ENCODE measurements around the gene F2R. TPM values are rescaled to one million over a fixed set of nuclear protein-coding genes. Genes with fewer than 3 reads are reported as not detected.

Gene F2R
- total and polyA plus RNA-seq, 10 of the 15 experiments (the other 5 are each of a cell fraction or from before 2014, with no cell fraction given) = 1.8 to 75.4 (median 8.0) TPM

DNA sequence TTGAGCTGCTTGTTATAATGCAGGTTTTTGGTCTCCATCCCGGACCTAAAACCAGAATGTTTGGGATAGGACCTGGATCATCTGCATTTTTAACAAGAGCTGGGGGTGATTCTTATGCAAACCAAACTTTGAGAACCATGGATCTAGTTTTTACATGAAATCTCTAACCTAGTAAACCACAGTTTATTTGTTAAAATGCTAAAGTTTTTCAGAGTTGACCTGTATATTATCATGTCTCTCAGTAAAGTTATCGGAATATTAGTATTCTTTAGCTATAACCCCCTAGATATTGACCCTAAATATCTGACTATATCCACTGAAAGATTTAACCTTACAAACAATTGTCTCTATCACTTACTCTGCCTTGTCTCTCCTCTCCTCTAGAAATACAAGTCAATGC is 28.7 kb downstream of the F2R start:
- H4K20me1 ChIP-seq (ENCODE audit: control insufficient read depth, insufficient read depth) = no peaks in the 10 kb centered on the region
- H3K9ac ChIP-seq (ENCODE audit: control insufficient read depth, insufficient read depth, low read length) = no peak overlapping the region
- ChIA-PET CTCF (interaction anchor here (0.9 to 9.3 kb wide), 7 partner anchors 8 to 53 kb away, joined by 3 to 80 read pairs (median 5); no protein-coding TSS in a partner anchor), RAD21 (ENCODE audit: unreplicated experiment) (interaction anchor here (1.1 to 2.2 kb wide), 5 partner anchors 12 to 30 kb away, joined by 3 to 16 read pairs (median 6); no protein-coding TSS in a partner anchor), POLR2A (interaction anchor here (0.5 kb wide), 1 partner anchor 30 kb away, joined by 4 read pairs; no protein-coding TSS in a partner anchor), SMC1A (ENCODE audit: uncharacterized antibody, unreplicated experiment) (interaction anchor here (0.8 to 2.2 kb wide), 9 partner anchors 9 to 30 kb away, joined by 3 to 11 read pairs (median 5); no protein-coding TSS in a partner anchor)
- TF ChIP-seq, protein P1, sequence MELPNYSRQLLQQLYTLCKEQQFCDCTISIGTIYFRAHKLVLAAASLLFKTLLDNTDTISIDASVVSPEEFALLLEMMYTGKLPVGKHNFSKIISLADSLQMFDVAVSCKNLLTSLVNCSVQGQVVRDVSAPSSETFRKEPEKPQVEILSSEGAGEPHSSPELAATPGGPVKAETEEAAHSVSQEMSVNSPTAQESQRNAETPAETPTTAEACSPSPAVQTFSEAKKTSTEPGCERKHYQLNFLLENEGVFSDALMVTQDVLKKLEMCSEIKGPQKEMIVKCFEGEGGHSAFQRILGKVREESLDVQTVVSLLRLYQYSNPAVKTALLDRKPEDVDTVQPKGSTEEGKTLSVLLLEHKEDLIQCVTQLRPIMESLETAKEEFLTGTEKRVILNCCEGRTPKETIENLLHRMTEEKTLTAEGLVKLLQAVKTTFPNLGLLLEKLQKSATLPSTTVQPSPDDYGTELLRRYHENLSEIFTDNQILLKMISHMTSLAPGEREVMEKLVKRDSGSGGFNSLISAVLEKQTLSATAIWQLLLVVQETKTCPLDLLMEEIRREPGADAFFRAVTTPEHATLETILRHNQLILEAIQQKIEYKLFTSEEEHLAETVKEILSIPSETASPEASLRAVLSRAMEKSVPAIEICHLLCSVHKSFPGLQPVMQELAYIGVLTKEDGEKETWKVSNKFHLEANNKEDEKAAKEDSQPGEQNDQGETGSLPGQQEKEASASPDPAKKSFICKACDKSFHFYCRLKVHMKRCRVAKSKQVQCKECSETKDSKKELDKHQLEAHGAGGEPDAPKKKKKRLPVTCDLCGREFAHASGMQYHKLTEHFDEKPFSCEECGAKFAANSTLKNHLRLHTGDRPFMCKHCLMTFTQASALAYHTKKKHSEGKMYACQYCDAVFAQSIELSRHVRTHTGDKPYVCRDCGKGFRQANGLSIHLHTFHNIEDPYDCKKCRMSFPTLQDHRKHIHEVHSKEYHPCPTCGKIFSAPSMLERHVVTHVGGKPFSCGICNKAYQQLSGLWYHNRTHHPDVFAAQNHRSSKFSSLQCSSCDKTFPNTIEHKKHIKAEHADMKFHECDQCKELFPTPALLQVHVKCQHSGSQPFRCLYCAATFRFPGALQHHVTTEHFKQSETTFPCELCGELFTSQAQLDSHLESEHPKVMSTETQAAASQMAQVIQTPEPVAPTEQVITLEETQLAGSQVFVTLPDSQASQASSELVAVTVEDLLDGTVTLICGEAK (IDR thresholded peaks at IDR 0.05; ENCODE audit: borderline replicate concordance) = no peak
- TF ChIP-seq TCF12 (IDR thresholded peaks at IDR 0.05; ENCODE audit: low read depth, low read length) (no peak), IRF4 (IDR thresholded peaks at IDR 0.05; ENCODE audit: low read depth, low read length) (no peak), HCFC1 (IDR thresholded peaks at IDR 0.05; ENCODE audit: low read length) (no peak), POU2F2 (IDR thresholded peaks at IDR 0.05; ENCODE audit: borderline replicate concordance, low read depth, low read length) (no peak), HDAC2 (IDR thresholded peaks at IDR 0.05) (no peak), CHD1 (IDR thresholded peaks at IDR 0.05; ENCODE audit: low read depth, low read length) (no peak), CBX3 (IDR thresholded peaks at IDR 0.05; ENCODE audit: borderline replicate concordance, low read depth) (no peak), CBFB (IDR thresholded peaks at IDR 0.05; ENCODE audit: low read depth) (no peak), CREB1 (IDR thresholded peaks at IDR 0.05; ENCODE audit: low read depth) (no peak), JUNB (IDR thresholded peaks at IDR 0.05) (no peak), SUZ12 (IDR thresholded peaks at IDR 0.05; ENCODE audit: unreplicated experiment) (no peak), MTA2 (IDR thresholded peaks at IDR 0.05; ENCODE audit: low read depth) (no peak), SMC3 (IDR thresholded peaks at IDR 0.05; ENCODE audit: borderline replicate concordance, low read length) (no peak), FOXM1 (IDR thresholded peaks at IDR 0.05; ENCODE audit: low read depth, low read length) (no peak), MYC (IDR thresholded peaks at IDR 0.05; ENCODE audit: insufficient read depth, insufficient read length, insufficient replicate concordance, low read length, severe bottlenecking) (no peak)
- TF ChIP-seq, protein P2, sequence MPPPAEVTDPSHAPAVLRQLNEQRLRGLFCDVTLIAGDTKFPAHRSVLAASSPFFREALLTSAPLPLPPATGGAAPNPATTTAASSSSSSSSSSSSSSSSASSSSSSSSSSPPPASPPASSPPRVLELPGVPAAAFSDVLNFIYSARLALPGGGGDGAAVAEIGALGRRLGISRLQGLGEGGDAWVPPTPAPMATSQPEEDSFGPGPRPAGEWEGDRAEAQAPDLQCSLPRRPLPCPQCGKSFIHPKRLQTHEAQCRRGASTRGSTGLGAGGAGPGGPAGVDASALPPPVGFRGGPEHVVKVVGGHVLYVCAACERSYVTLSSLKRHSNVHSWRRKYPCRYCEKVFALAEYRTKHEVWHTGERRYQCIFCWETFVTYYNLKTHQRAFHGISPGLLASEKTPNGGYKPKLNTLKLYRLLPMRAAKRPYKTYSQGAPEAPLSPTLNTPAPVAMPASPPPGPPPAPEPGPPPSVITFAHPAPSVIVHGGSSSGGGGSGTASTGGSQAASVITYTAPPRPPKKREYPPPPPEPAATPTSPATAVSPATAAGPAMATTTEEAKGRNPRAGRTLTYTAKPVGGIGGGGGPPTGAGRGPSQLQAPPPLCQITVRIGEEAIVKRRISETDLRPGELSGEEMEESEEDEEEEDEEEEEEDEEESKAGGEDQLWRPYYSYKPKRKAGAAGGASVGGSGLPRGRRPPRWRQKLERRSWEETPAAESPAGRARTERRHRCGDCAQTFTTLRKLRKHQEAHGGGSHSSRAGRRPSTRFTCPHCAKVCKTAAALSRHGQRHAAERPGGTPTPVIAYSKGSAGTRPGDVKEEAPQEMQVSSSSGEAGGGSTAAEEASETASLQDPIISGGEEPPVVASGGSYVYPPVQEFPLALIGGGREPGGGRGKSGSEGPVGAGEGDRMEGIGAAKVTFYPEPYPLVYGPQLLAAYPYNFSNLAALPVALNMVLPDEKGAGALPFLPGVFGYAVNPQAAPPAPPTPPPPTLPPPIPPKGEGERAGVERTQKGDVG (CRISPR knock-in tag; IDR thresholded peaks at IDR 0.05) = no peak
- in situ Hi-C loops (cut with MboI) (no loop called here), intact Hi-C loops (cut with micrococcal nuclease; ENCODE audit: unreplicated experiment) (no loop called here)
- H3K27me3 ChIP-seq (replicated peaks in 1 of 2; ENCODE audit: control insufficient read depth in 2 of 2, insufficient read depth in 2 of 2, low read length in 1 of 2) = no peaks in the 10 kb centered on the region
- H2AFZ ChIP-seq (ENCODE audit: control insufficient read depth, low read depth, low read length) = no peak overlapping the region
- DNase-seq (ENCODE audit: low read depth, low spot score) = no peak
- no peak overlapping the region for H3K4me3 ChIP-seq
- WGBS (ENCODE audit: insufficient coverage, insufficient replicate concordance, low lambda C conversion rate, missing lambda C conversion rate) = 0% methylated on average over 2 of the region's 2 CpGs
- FAIRE-seq = no peak
- no peak for ATAC-seq
- no TSS peak for BruUV-seq (replicated peaks)
- H3K79me2 ChIP-seq (ENCODE audit: control insufficient read depth, insufficient read depth, low read length) = no peaks in the 10 kb centered on the region
- no peak overlapping the region for H3K4me2 ChIP-seq (ENCODE audit: control insufficient read depth, insufficient read depth)
- H3K36me3 ChIP-seq (ENCODE audit: control insufficient read depth in 2 of 2, insufficient read depth in 2 of 2, low read length in 1 of 2) = no peaks in the 10 kb centered on the region
- no peak overlapping the region for H3K27ac ChIP-seq (ENCODE audit: control insufficient read depth, insufficient read depth)
- no peaks in the 10 kb centered on the region for H3K9me3 ChIP-seq (replicated peaks; ENCODE audit: control insufficient read depth, insufficient read depth, low read length)
- H3K4me1 ChIP-seq (ENCODE audit: control insufficient read depth, insufficient read depth, low read length) = no peaks in the 10 kb centered on the region
